SK-N-MC (cell line): ENCODE data around the gene TNS2.
"Not testable (repeated sequence)": the region's sequence is repeated elsewhere in the genome, so short reads cannot be mapped to it uniquely, and the experiment has no call there.

Source experiments
- EZH2 ChIP-seq: fragments of 200-600 bp; sonication (generic); IDR thresholded peaks from one replicate; pipeline ENCODE4 v1.6.1; 2017; ENCODE audit warnings: antibody characterized with exemption
- FOXP2 ChIP-seq: optimal IDR thresholded peaks from 2 replicates; pipeline ENCODE3; 2011; ENCODE audit warnings: mild to moderate bottlenecking, moderate library complexity; ENCODE audit not compliant: insufficient read depth; ENCODE audit errors: extremely low read length, control extremely low read depth
- POLR2AphosphoS5 ChIP-seq: IDR thresholded peaks from 2 replicates; pipeline ENCODE4 v1.6.1; 2012; ENCODE audit warnings: mild to moderate bottlenecking, low read depth, low read length, borderline replicate concordance

GRCh38 chr12:53094796-53095595, 45.1 kb downstream of the TNS2 start:
- TF ChIP-seq POLR2AphosphoS5, EZH2, FOXP2: not testable (repeated sequence)
